CD14-positive monocyte (primary cell): ENCODE measurements around the gene CHRNA4. TPM values are rescaled to one million over a fixed set of nuclear protein-coding genes. Genes with fewer than 3 reads are reported as not detected.

Experiments used
- DNase-seq, 3 donors: peaks; one replicate each; pipeline ENCODE4 v3.0.0-alpha.2; 2011 to 2022
- H2AFZ ChIP-seq: 2 replicates; pipeline ENCODE4 v1.6.0; 2012; ENCODE audit warnings: mild to moderate bottlenecking, low read depth, low read length, inconsistent platforms; ENCODE audit not compliant: insufficient read depth, poor library complexity, severe bottlenecking
- H3K27ac ChIP-seq, 2 donors: 1 replicate in 1 of 2; 2 replicates in 1 of 2; pipeline ENCODE4 v1.5.1; 2012 to 2013; ENCODE audit warnings: low read length in 2 of 2, control low read depth in 1 of 2, inconsistent platforms in 1 of 2, low read depth in 1 of 2, mild to moderate bottlenecking in 1 of 2
- H3K27me3 ChIP-seq, 2 donors: one replicate each; pipeline versions ENCODE4 v1.6.0 to v1.6.1; 2011 to 2013; ENCODE audit warnings: low read length in 2 of 2; ENCODE audit not compliant: control insufficient read depth in 2 of 2, insufficient read depth in 2 of 2
- H3K36me3 ChIP-seq, 2 donors: replicated peaks in 1 of 2; 1 replicate in 1 of 2; 2 replicates in 1 of 2; pipeline versions ENCODE4 v1.5.1 to v1.6.1; 2012 to 2013; ENCODE audit warnings: low read length in 2 of 2, control low read depth in 1 of 2, inconsistent platforms in 1 of 2, mild to moderate bottlenecking in 1 of 2; ENCODE audit not compliant: insufficient read depth in 2 of 2, control insufficient read depth in 1 of 2
- H3K4me1 ChIP-seq, 2 donors: 1 replicate in 1 of 2; 2 replicates in 1 of 2; pipeline versions ENCODE4 v1.5.1 to v1.6.1; 2012 to 2013; ENCODE audit warnings: low read length in 2 of 2, control low read depth in 1 of 2, inconsistent platforms in 1 of 2, mild to moderate bottlenecking in 1 of 2, moderate library complexity in 1 of 2; ENCODE audit not compliant: insufficient read depth in 2 of 2, control insufficient read depth in 1 of 2
- H3K4me2 ChIP-seq: replicated peaks from 2 replicates; pipeline ENCODE3; 2012; ENCODE audit warnings: low read length, moderate library complexity, mild to moderate bottlenecking; ENCODE audit not compliant: poor library complexity, severe bottlenecking; ENCODE audit errors: extremely low read depth
- H3K4me3 ChIP-seq, 3 experiments: fragments of 200-600 bp in 1 of 3; sonication (generic) in 1 of 3; replicated peaks in 1 of 3; 1 replicate in 2 of 3; 2 replicates in 1 of 3; pipeline ENCODE4 v1.5.1; 2011 to 2013; ENCODE audit warnings: low read length in 3 of 3, mild to moderate bottlenecking in 3 of 3, control low read depth in 2 of 3, low read depth in 2 of 3, inconsistent platforms in 1 of 3, moderate library complexity in 1 of 3
- H3K79me2 ChIP-seq: 2 replicates; pipeline ENCODE4 v1.6.0; 2012; ENCODE audit warnings: mild to moderate bottlenecking, control low read depth, inconsistent platforms, low read length, moderate library complexity; ENCODE audit not compliant: insufficient read depth
- H3K9ac ChIP-seq: 2 replicates; pipeline ENCODE4 v1.6.0; 2017; ENCODE audit warnings: low read length, mild to moderate bottlenecking; ENCODE audit not compliant: insufficient read depth, poor library complexity, severe bottlenecking
- H3K9me3 ChIP-seq, 2 donors: replicated peaks in 1 of 2; 1 replicate in 1 of 2; 2 replicates in 1 of 2; pipeline versions ENCODE4 v1.5.1 to v1.6.1; 2012 to 2013; ENCODE audit warnings: low read length in 2 of 2, control low read depth in 1 of 2; ENCODE audit not compliant: control insufficient read depth in 1 of 2, insufficient read depth in 1 of 2
- H4K20me1 ChIP-seq: 2 replicates; pipeline ENCODE4 v1.6.0; 2012; ENCODE audit warnings: mild to moderate bottlenecking, low read length, control low read depth, moderate library complexity; ENCODE audit not compliant: insufficient read depth
- H3K27ac Mint-ChIP-seq, 7 donors: one replicate each; pipeline ENCODE4 v1.8.0; 2020; ENCODE audit warnings: mild to moderate bottlenecking in 7 of 7, mixed read lengths in 7 of 7, moderate library complexity in 6 of 7, inconsistent platforms in 2 of 7
- H3K27me3 Mint-ChIP-seq, 3 donors: one replicate each; pipeline ENCODE4 v1.8.0; 2021 to 2022; ENCODE audit warnings: low read depth in 3 of 3, mild to moderate bottlenecking in 3 of 3, mixed read lengths in 3 of 3, moderate library complexity in 3 of 3, inconsistent platforms in 1 of 3
- H3K36me3 Mint-ChIP-seq, 2 donors: one replicate each; pipeline ENCODE4 v1.8.0; 2020; ENCODE audit warnings: mixed read lengths in 2 of 2, inconsistent platforms in 1 of 2, mild to moderate bottlenecking in 1 of 2
- H3K4me1 Mint-ChIP-seq: one replicate; pipeline ENCODE4 v1.8.0; 2020; ENCODE audit warnings: mild to moderate bottlenecking, mixed read lengths
- H3K4me3 Mint-ChIP-seq, 2 donors: one replicate each; pipeline ENCODE4 v1.8.0; 2020; ENCODE audit warnings: mild to moderate bottlenecking in 2 of 2, mixed read lengths in 2 of 2, moderate library complexity in 1 of 2
- H3K9me3 Mint-ChIP-seq, 7 donors: one replicate each; pipeline ENCODE4 v1.8.0; 2020 to 2022; ENCODE audit warnings: mixed read lengths in 7 of 7, mild to moderate bottlenecking in 6 of 7, moderate library complexity in 6 of 7, inconsistent platforms in 2 of 7
- WGBS: methylation state at CpG from one replicate; pipeline ENCODE4 v1.1.5; 2013; ENCODE audit warnings: missing lambda C conversion rate; ENCODE audit not compliant: insufficient coverage; 5-methylcytosine and 5-hydroxymethylcytosine counted together
- intact Hi-C, 2 donors: fragments of 100-400 bp; cut with micrococcal nuclease; formaldehyde crosslinking; loops; one replicate each; pipeline versions ENCODE4 v1.15.0 to v1.15.1; 2023
- polyA plus RNA-seq, 3 donors: library from polyadenylated mRNA; depleted of rRNA in 1 of 3; unstranded in 2 of 3; stranded (reverse) in 1 of 3; fragments of 300-500 nt in 2 of 3; fragments of >200 nt in 1 of 3; fragmentation: Illumina TruSeq in 2 of 3; gene quantifications; 1 replicate in 2 of 3; 2 replicates in 1 of 3; pipeline ENCODE4 v1.2.3, GENCODE V29; 2012 to 2021
- TF ChIP-seq, protein P1 (sequence below): fragments of 200-600 bp; IDR thresholded peaks from one replicate; pipeline ENCODE4 v1.8.0; 2022; ENCODE audit warnings: antibody characterized with exemption, mild to moderate bottlenecking

The CHRNA4 gene
- polyA plus RNA-seq, 3 donors: not detected

DNA sequence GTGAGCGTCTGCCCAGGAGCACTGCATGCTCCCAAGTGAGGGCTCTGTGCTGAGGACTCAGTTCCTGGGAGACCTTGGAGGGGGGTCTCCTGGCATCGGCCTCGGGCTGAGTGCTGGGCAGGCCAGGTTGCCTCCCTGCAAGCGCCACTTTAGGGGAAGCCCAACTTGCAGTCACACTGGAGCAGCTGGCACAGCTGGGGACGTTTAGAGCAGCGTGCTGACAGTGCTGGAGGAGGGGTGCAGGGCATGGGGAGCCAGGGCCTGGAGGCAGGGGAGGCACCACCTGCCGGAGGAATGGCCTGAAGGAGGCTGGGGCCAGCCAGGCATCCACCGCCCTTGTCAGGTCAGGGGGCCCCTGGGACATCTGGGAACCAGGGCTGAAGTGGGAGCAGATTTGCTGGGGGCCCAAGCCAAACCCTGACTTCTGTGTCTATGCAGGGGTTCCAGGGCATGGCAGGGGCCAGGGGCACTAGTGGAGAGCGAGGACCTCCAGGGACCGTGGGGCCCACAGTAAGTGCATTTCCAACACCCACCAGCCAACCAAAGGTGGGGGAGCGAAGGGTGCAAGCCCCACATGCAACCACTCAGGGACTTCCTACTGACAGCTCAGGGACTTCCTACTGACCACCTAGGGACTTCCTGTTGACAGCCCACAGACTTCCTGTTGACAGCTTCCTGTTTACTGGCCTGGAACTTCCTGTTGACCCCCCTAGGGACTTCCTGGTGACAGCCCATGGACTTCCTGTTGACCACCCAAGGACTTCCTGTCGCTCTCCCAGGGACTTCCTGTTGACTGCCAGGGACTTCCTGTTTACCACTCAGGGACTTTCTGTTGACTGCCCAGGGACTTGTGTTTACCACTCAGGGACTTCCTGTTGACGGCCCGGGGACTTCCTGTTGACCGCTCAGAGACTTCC, 34.6 kb downstream of the CHRNA4 start:
- no peaks in the 10 kb centered on the region for H4K20me1 ChIP-seq
- no peaks in the 10 kb centered on the region for H3K36me3 Mint-ChIP-seq
- no peak overlapping the region for H2AFZ ChIP-seq
- H3K4me1 Mint-ChIP-seq: peaks cover 3% of the 10 kb centered on the region
- H3K27ac ChIP-seq: peak overlapping the region; percentile 27 to 73
- peaks cover 11 to 13% of the 10 kb centered on the region in 2 donors for H3K9me3 ChIP-seq
- H3K27me3 Mint-ChIP-seq: peaks cover 8 to 13% (median 12%) of the 10 kb centered on the region in 3 donors
- H3K79me2 ChIP-seq: no peaks in the 10 kb centered on the region
- TF ChIP-seq, protein P1, sequence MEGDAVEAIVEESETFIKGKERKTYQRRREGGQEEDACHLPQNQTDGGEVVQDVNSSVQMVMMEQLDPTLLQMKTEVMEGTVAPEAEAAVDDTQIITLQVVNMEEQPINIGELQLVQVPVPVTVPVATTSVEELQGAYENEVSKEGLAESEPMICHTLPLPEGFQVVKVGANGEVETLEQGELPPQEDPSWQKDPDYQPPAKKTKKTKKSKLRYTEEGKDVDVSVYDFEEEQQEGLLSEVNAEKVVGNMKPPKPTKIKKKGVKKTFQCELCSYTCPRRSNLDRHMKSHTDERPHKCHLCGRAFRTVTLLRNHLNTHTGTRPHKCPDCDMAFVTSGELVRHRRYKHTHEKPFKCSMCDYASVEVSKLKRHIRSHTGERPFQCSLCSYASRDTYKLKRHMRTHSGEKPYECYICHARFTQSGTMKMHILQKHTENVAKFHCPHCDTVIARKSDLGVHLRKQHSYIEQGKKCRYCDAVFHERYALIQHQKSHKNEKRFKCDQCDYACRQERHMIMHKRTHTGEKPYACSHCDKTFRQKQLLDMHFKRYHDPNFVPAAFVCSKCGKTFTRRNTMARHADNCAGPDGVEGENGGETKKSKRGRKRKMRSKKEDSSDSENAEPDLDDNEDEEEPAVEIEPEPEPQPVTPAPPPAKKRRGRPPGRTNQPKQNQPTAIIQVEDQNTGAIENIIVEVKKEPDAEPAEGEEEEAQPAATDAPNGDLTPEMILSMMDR: no peak
- peak overlapping the region in 4 of 7 donors; percentile 15 to 83 (median 81) for H3K27ac Mint-ChIP-seq
- no peak overlapping the region for H3K9ac ChIP-seq
- H3K4me2 ChIP-seq: no peak overlapping the region
- H3K27me3 ChIP-seq: peaks cover 0 to 3% of the 10 kb centered on the region in 2 donors
- no peaks in the 10 kb centered on the region for H3K36me3 ChIP-seq
- DNase-seq: peak in 2 of 3 donors; percentile 0 to 59
- 79% methylated on average over 15 of the region's 15 CpGs for WGBS
- H3K4me1 ChIP-seq: peaks cover 5 to 6% of the 10 kb centered on the region in 2 donors
- no peak overlapping the region for H3K4me3 Mint-ChIP-seq
- intact Hi-C loops: no loop called here
- H3K9me3 Mint-ChIP-seq: peaks cover 7 to 14% (median 8%) of the 10 kb centered on the region in 7 donors
- no peak overlapping the region for H3K4me3 ChIP-seq

DNA sequence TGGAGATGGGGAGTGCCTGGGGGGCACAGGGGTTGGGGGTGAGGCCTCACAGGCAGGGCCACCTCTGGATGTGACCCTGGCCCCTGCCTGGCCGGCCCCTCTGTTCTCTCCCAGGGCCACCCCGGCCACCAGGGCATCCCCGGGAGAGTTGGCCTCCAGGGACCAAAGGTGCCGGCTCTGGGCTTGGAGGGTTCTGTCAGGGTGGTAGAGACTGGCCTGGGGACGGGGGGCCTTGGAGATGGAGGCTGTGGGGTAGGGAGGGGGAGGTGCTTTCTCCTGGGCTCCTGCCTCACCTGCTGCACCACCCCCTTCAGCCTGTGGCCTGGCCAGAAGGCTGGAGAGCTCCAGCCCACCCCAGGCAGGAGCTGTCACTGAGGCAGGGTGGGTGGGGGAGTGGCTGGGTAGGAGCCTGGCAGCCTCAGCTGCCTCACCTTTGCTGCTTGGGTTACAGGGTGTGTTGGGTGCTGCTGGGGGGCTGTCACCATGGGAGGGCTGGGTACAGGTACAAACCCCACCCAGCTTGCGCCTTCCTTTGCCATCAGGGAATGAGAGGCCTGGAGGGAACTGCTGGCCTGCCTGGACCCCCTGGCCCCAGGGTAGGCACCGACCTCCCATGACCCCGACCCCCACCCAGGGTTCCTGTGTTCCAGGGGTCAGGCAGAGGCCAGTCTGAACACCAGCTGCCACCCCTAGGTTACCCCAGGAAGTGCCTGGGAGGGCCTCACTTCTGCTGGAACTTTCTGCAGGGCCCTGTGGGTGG, 35.4 kb downstream of the CHRNA4 start:
- Histone ChIP-seq H3K9ac (no peak overlapping the region), H2AFZ (no peak overlapping the region), H3K36me3 (no peaks in the 10 kb centered on the region), H3K27ac (peak overlapping the region in 1 of 2 donors; percentile 73), H3K4me3 (no peak overlapping the region), H3K4me1 (peaks cover 5 to 6% of the 10 kb centered on the region in 2 donors), H3K27me3 (peaks cover 0 to 3% of the 10 kb centered on the region in 2 donors), H3K9me3 (peaks cover 11 to 13% of the 10 kb centered on the region in 2 donors), H3K4me2 (no peak overlapping the region), H3K79me2 (no peaks in the 10 kb centered on the region), H4K20me1 (no peaks in the 10 kb centered on the region)
- peak overlapping the region in 1 of 7 donors; percentile 80 for H3K27ac Mint-ChIP-seq
- H3K9me3 Mint-ChIP-seq: peaks cover 6 to 12% (median 8%) of the 10 kb centered on the region in 7 donors
- TF ChIP-seq, protein P1: no peak
- 88% methylated on average over 3 of the region's 8 CpGs for WGBS
- no peak overlapping the region for H3K4me3 Mint-ChIP-seq
- intact Hi-C loops: no loop called here
- peaks cover 8 to 13% (median 11%) of the 10 kb centered on the region in 3 donors for H3K27me3 Mint-ChIP-seq
- no peaks in the 10 kb centered on the region for H3K36me3 Mint-ChIP-seq
- no peak for DNase-seq
- peaks cover 3% of the 10 kb centered on the region for H3K4me1 Mint-ChIP-seq
